Neuron (in vitro differentiated cells): ENCODE measurements around the gene ZC3HAV1.
A peak's percentile ranks its signal among the peaks of the same experiment; 100 is the strongest.

Experiments used
- H2AFZ ChIP-seq: one replicate; pipeline ENCODE4 v1.6.1; 2013; ENCODE audit warnings: low read depth, mild to moderate bottlenecking, inconsistent platforms, low read length, moderate library complexity
- H3K27me3 ChIP-seq: one replicate; pipeline ENCODE4 v1.6.1; 2013; ENCODE audit warnings: low read length; ENCODE audit not compliant: insufficient read depth
- H3K36me3 ChIP-seq: one replicate; pipeline ENCODE4 v1.6.1; 2013; ENCODE audit warnings: low read length; ENCODE audit not compliant: insufficient read depth
- H3K4me1 ChIP-seq: one replicate; pipeline ENCODE4 v1.6.1; 2013; ENCODE audit warnings: low read length; ENCODE audit not compliant: insufficient read depth
- H3K4me3 ChIP-seq: 2 replicates; pipeline ENCODE4 v1.5.1; 2013; ENCODE audit warnings: mild to moderate bottlenecking, low read length, moderate library complexity
- H3K9me3 ChIP-seq: one replicate; pipeline ENCODE4 v1.6.1; 2013; ENCODE audit warnings: low read length

Gene ZC3HAV1

GRCh38 chr7:139118805-139119485 lies 9.4 kb upstream of the ZC3HAV1 start:
- Histone ChIP-seq H3K4me1 (no peaks in the 10 kb centered on the region), H3K9me3 (no peaks in the 10 kb centered on the region), H3K4me3 (no peak overlapping the region)

GRCh38 chr7:139118234-139118804 lies 8.8 kb upstream of the ZC3HAV1 start:
- Histone ChIP-seq H2AFZ (no peak overlapping the region), H3K4me3 (no peak overlapping the region), H3K9me3 (no peaks in the 10 kb centered on the region), H3K4me1 (no peaks in the 10 kb centered on the region), H3K36me3 (no peaks in the 10 kb centered on the region), H3K27me3 (peaks cover 3% of the 10 kb centered on the region)

More at GRCh38 chr7:139118805-139119485, 9.4 kb upstream of the ZC3HAV1 start:
- Histone ChIP-seq H2AFZ (no peak overlapping the region), H3K27me3 (peaks cover 3% of the 10 kb centered on the region), H3K36me3 (no peaks in the 10 kb centered on the region)

DNA sequence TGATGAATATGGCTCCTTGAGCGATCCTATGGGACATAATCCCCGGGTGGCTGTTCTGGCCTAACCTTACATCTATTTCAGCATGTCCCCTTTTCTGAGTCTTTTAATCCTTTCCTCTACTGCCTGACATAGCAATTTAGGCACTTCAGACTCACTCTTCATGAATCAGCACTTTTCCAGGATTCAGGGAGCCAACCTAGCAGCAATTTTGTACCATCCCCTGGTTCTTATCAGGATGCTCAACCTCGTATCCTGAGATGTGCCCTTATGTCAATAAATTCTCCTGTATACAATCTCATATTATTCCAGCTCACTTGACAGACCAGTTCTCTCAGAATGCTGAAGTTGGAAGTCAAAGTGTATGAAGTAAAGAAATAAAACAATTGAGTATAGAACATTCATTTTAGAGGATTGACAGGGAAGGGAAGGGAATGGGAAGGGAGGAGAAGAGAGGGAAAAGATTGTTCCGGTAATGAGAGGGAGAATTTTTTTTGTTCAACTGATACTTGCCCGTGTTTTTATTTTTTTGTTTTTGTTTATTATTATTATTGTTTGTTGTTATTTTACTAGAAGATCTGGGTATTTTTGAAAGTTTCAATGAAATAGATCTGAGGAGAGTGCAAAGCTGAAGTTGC lies 8.2 kb upstream of the ZC3HAV1 start:
- no peak overlapping the region for H2AFZ ChIP-seq
- H3K4me1 ChIP-seq, result no peaks in the 10 kb centered on the region
- no peak overlapping the region for H3K4me3 ChIP-seq
- no peaks in the 10 kb centered on the region for H3K36me3 ChIP-seq
- H3K9me3 ChIP-seq, result no peaks in the 10 kb centered on the region
- H3K27me3 ChIP-seq, result peaks cover 3% of the 10 kb centered on the region

GRCh38 chr7:139116999-139117398 lies 7.5 kb upstream of the ZC3HAV1 start:
- Histone ChIP-seq H3K4me1 (no peaks in the 10 kb centered on the region), H3K27me3 (peaks cover 3% of the 10 kb centered on the region), H3K36me3 (no peaks in the 10 kb centered on the region), H3K4me3 (no peak overlapping the region), H3K9me3 (no peaks in the 10 kb centered on the region), H2AFZ (no peak overlapping the region)

GRCh38 chr7:139115104-139115503 lies 5.6 kb upstream of the ZC3HAV1 start:
- Histone ChIP-seq H3K27me3 (peaks cover 3% of the 10 kb centered on the region), H3K4me3 (no peak overlapping the region), H3K9me3 (no peaks in the 10 kb centered on the region), H3K4me1 (no peaks in the 10 kb centered on the region), H2AFZ (no peak overlapping the region), H3K36me3 (no peaks in the 10 kb centered on the region)

- H3K4me1 ChIP-seq, result no peaks in the 10 kb centered on the region
- no peaks in the 10 kb centered on the region for H3K9me3 ChIP-seq
- peaks cover 3% of the 10 kb centered on the region for H3K27me3 ChIP-seq
- H3K36me3 ChIP-seq, result no peaks in the 10 kb centered on the region
- H2AFZ ChIP-seq, result no peak overlapping the region
- no peak overlapping the region for H3K4me3 ChIP-seq
These were observed 5.1 kb upstream of the ZC3HAV1 start for GRCh38 chr7:139114585-139114984.

DNA sequence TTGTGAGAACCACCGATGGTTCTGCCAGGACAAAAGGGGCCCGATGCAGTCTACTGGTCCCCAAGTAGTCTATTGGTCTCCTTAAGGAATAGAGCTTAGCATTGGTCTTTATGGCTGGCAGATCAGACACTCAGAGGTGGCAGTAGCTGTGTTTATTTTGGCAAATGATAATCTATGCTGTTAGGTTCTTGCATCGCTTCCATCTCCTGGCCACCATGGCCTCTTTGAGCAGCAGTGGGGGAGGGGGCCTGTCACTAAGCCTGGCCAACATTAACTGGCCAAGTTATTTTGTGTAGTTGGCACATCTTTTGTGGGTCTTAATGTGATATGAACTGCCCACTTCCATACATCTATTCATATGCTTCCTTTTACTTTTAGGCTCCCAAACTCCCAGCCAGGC lies 4.5 kb upstream of the ZC3HAV1 start:
- H3K4me3 ChIP-seq, result no peak overlapping the region
- no peaks in the 10 kb centered on the region for H3K4me1 ChIP-seq

DNA sequence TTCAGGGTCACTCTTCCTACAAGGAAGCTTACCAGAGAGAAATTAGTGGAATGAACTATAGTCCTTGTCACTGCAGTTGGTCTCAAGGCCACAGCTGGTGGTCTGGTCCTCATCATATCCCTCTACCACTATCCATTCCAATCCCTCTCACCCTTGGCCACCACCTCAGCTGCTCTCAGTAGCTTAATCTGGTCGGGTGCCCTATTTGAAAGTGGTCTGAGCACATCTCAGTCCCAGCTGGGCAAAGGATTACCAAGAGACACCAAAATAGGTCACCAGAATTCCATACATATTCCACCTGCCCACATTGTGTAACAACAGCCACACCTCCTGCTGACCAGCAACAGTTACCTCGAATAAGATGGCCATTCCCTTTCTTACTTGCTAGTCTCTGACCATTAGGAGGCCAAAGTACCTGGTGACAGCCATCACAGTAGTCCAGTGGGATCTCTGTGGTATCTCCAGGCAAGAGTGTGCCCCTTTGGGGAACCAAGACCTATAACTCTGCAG lies 3.3 kb upstream of the ZC3HAV1 start:
- Histone ChIP-seq H3K4me3 (no peak overlapping the region), H3K4me1 (peaks cover 2% of the 10 kb centered on the region), H3K27me3 (peaks cover 3% of the 10 kb centered on the region), H2AFZ (no peak overlapping the region), H3K9me3 (no peaks in the 10 kb centered on the region), H3K36me3 (no peaks in the 10 kb centered on the region)

More for the DNA sequence above, 4.5 kb upstream of the ZC3HAV1 start:
- Histone ChIP-seq H3K27me3 (peaks cover 3% of the 10 kb centered on the region), H3K9me3 (no peaks in the 10 kb centered on the region), H3K36me3 (no peaks in the 10 kb centered on the region), H2AFZ (no peak overlapping the region)

GRCh38 chr7:139112316-139112715 lies 2.8 kb upstream of the ZC3HAV1 start:
- H3K9me3 ChIP-seq, result no peaks in the 10 kb centered on the region
- no peaks in the 10 kb centered on the region for H3K36me3 ChIP-seq
- peaks cover 3% of the 10 kb centered on the region for H3K27me3 ChIP-seq
- H2AFZ ChIP-seq, result no peak overlapping the region
- H3K4me3 ChIP-seq, result no peak overlapping the region
- peaks cover 4% of the 10 kb centered on the region for H3K4me1 ChIP-seq

GRCh38 chr7:139111811-139112301 lies 2.3 kb upstream of the ZC3HAV1 start:
- Histone ChIP-seq H3K4me3 (no peak overlapping the region), H3K4me1 (peaks cover 4% of the 10 kb centered on the region), H3K36me3 (no peaks in the 10 kb centered on the region), H3K27me3 (peaks cover 3% of the 10 kb centered on the region), H2AFZ (no peak overlapping the region), H3K9me3 (no peaks in the 10 kb centered on the region)

- Histone ChIP-seq H3K4me1 (peaks cover 4% of the 10 kb centered on the region), H3K36me3 (no peaks in the 10 kb centered on the region), H3K27me3 (peaks cover 3% of the 10 kb centered on the region), H2AFZ (no peak overlapping the region), H3K9me3 (no peaks in the 10 kb centered on the region), H3K4me3 (no peak overlapping the region)
These were observed 1.6 kb upstream of the ZC3HAV1 start for GRCh38 chr7:139111147-139111546.

- Histone ChIP-seq H3K27me3 (peaks cover 3% of the 10 kb centered on the region), H3K4me3 (peak overlapping the region; percentile 88), H2AFZ (peak overlapping the region; percentile 99), H3K4me1 (peaks cover 4% of the 10 kb centered on the region), H3K9me3 (no peaks in the 10 kb centered on the region), H3K36me3 (no peaks in the 10 kb centered on the region)
These were observed 477 bp upstream of the ZC3HAV1 start for GRCh38 chr7:139109983-139110411.
